GM19099 (cell line): ENCODE results near the gene FOXN1.

Source experiments
- POLR2A ChIP-seq: IDR thresholded peaks from 3 replicates; pipeline ENCODE4 v1.6.1; 2011; ENCODE audit warnings: low read depth; ENCODE audit not compliant: insufficient read length; ENCODE audit errors: extremely low read depth

Gene FOXN1

DNA sequence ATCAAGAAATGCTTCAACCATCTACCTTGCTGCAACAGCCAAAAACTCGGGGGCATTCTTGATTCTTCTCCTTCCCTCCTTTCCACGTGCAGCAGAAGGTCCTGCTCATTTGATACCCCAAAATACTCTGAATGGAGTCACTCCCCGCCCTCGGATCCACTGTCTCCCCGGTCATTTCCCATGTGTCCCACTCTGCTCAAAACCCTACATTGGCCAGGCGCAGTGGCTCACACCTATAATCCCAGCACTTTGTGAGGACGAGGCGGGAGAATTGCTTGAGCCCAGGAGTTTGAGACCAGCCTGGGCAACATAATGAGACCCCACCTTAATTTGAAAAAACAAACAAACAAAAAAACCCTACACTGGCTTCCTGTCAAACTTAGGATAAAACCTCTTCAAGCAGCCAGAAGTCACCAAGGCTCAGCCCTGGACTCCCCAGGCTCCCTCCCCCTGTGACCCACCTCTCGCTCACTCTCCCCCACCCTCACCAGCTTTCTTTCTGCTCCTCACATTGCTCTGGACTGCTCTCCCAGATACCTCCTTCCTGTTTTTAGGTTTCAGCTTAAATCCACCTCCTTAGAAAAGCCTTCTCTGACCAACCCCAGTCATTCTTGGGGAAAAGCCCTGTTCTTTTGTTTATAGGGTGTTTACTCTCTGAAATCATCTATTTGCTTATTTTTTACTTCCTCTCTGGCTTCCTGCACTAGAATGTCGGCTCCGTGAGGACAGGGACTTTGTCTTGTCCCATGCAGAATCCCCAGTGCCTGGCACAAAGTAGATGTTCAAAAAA lies 29.9 kb upstream of the FOXN1 start:
- no peak for TF ChIP-seq POLR2A

- no peak for TF ChIP-seq POLR2A
Measured at GRCh38 chr17:28477928-28478327, 28.2 kb upstream of the FOXN1 start.

DNA sequence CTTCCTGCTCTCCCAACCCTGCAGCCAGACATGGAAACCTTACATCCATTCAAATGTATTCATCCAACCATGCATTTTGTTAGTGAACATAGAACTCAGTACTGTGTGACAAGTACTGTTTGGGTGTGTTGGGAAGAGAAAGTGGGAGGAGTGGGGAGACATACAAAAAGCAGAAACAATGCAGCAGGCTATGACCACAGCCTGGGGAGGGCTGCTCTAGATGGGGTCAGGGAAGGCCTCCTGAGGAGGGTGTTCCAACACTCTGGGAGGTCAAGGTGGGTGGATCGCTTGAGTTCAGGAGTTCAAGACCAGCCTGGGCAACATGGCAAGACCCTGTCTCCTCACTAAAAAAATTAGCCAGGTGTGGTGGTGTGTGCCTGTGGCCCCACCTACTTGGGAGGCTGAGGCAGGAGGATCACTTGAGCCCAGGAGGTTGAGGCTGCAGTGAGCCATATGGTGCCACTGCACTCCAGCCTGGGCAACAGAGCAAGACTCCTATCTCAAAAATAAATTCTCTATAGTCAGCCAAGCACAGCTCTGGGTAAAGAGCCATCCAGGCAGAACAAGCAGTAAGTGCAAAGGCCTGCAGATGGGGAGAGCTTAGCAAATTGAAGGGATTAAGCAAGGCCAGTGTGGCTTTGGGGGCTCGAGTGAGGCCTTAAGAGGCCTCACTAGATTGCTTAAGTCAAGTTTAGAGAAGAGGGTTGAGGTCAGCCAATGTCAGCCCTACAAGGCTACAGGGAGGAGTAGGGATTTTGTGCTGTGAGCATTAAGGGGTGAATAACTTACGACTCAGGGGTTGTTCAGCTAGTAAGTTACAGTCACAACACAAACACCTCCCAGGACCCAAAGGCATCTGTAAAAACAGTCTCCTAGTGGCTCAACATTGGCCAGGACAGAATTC lies 27.2 kb upstream of the FOXN1 start:
- no peak for TF ChIP-seq POLR2A

GRCh38 chr17:28480278-28480677 lies 25.9 kb upstream of the FOXN1 start:
- no peak for TF ChIP-seq POLR2A

DNA sequence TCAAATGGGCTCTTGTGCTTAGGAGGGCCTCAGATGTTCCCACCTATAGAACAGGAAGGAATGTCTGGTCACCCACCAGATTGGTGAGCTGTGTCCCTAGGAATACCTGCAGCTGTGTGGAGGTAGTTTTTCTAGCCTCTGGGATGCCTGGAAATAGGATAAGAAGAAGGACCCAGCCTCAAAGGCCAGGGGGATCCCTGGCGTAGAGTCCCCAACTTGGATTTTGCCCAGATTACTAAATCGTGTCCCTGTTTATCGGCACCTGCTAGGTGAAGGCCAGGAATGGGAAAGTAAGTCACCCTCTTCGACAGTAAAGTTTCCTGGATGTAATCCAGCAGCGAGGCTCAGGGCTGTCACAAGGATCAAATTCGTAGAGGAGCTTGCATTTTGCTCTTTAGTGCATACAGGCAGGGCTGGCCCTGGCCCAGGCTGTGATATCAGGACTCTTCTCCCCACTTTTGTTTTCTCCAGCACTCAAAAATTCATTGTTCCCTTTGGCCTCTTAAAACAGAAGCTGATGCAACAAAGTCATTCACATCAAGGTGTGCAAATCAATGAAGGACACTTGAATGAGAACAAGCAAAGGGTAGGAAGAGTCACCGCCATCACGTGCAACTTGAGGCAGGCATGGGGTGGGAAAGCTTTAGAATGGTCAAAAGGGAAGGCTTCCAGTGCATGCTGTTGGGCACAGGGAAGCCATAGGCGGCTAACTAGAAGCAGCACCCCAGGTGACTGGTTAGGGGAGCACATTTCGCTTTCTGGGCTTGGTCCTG lies 25.2 kb upstream of the FOXN1 start:
- TF ChIP-seq POLR2A = no peak

GRCh38 chr17:28482551-28483199 lies 23.5 kb upstream of the FOXN1 start:
- TF ChIP-seq POLR2A = no peak

DNA sequence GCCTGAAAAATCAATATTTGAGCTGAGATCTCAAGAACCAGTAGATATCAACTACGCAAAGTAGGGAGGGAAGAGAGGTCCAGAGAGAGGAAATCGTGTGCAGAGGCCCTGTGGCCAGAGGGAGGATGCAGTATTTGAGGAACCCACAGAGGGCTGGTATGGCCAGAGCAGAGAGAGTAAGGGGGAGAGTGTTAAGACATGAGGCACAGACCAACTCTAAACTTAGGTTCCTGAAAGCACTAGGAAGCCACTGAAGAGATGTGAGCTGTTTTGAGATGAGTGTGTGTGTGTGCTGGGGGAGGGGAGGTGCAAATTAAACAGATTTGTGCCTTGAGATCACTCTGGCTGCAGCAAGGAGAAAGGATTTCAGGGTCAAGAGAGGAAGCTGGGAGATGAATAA lies 21.9 kb upstream of the FOXN1 start:
- TF ChIP-seq POLR2A = no peak

- TF ChIP-seq POLR2A = no peak
Measured at GRCh38 chr17:28485049-28485448, 21.1 kb upstream of the FOXN1 start.

DNA sequence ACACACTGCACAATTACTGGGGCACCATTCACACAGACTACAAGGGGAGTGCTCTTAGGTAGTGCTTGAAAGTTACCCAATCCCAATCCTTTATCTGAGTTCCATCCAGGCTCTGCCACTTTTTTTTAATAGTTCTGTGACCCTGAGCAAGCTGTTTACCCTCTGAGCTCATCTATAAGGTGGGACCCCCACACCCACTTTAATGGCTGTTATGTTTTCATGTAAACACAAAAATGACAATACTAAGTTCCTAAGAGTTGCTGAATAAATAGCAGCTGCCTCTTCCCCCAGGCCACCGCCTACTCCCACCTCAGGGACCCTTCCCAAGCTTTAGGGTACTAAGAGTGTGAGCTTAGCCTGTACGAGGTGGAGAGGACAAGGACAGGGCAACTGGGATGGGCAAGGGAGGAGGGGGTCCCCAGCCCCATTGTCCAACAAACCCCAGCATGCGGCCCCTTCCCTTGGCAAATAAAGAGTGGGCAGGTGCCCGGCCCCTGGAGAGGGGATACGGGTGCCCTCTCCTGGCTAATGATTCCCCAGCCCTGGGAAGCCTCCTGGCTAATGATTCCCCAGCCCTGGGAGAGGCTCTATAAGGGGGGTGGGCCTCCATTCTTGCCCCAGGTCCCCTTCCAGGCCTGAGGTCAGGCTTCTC lies 18.1 kb upstream of the FOXN1 start:
- TF ChIP-seq POLR2A = no peak

DNA sequence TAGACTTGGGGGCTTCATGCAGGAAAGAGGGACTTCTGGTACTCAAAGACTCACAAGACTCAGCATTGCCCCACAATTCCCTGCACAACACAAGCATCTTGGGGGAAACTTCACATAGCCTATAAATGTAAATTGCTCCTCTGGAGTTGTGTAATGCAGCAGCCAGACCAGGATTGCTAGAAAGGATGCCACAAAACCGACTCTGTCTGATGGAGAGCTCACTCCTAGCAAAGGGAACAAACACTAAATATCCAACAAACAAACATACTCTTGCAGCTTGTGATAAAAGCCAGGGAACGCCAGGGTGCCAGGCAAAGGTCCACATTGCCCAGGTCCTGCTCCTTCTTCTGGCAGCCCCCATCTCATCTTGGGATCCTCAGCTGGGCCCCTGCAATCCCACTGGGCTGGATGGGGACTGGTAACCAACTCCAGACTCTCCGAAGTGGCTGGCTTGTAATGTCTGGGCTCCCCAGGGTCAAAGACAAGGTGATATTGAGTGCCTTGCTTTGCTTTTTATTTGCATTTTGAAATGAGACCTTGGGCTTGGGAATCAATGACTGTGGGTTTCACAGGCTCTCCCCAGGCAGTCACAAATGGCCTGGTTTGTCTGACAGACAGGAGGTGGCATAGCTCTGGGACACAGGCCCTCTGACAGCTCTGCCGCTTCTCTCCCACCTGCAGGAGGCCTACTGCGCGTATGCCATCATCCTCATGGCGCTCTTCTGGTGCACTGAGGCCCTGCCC lies 17.4 kb upstream of the FOXN1 start:
- TF ChIP-seq POLR2A = no peak

- no peak for TF ChIP-seq POLR2A
Measured at GRCh38 chr17:28491286-28491685, 14.9 kb upstream of the FOXN1 start.

GRCh38 chr17:28491860-28492259 lies 14.3 kb upstream of the FOXN1 start:
- no peak for TF ChIP-seq POLR2A
